HEK293T (cell line): Measurements from ENCODE around the gene CCDC15.
"Not testable (repeated sequence)": the region's sequence is repeated elsewhere in the genome, so short reads cannot be mapped to it uniquely, and the experiment has no call there.

Experiments
- CTCF ChIA-PET: fragments of 350-600 bp; formaldehyde crosslinking; extraction: SDS; loops from one replicate; lab custom pipeline; 2021; ENCODE audit warnings: antibody characterized with exemption, inconsistent platforms; lab: Yijun Ruan, JAX
- POLR2A ChIA-PET: fragments of 350-600 bp; formaldehyde crosslinking; extraction: SDS; loops from one replicate; lab custom pipeline; 2020; ENCODE audit warnings: antibody characterized with exemption, inconsistent platforms; lab: Yijun Ruan, JAX
- DNase-seq: peaks from one replicate; pipeline ENCODE4 v3.0.0; 2012; ENCODE audit warnings: mixed read lengths; ENCODE audit errors: extremely low spot score
- ARNT ChIP-seq: fragments of 450-650 bp; IDR thresholded peaks from 2 replicates; pipeline ENCODE4 v1.6.1; 2017; ENCODE audit warnings: mild to moderate bottlenecking
- BHLHE40 ChIP-seq: fragments of 450-650 bp; IDR thresholded peaks from 2 replicates; pipeline ENCODE4 v1.6.1; 2016; ENCODE audit warnings: mild to moderate bottlenecking, moderate library complexity, borderline replicate concordance
- ELF4 ChIP-seq: fragments of 450-650 bp; IDR thresholded peaks from 2 replicates; pipeline ENCODE4 v1.6.1; 2017; ENCODE audit warnings: antibody characterized with exemption
- FOXA1 ChIP-seq: fragments of 450-650 bp; IDR thresholded peaks from 2 replicates; pipeline ENCODE4 v1.6.1; 2016; ENCODE audit warnings: mild to moderate bottlenecking
- FOXK2 ChIP-seq: fragments of 450-650 bp; IDR thresholded peaks from 2 replicates; pipeline ENCODE4 v1.6.1; 2016; ENCODE audit warnings: mild to moderate bottlenecking
- FOXM1 ChIP-seq: fragments of 450-650 bp; IDR thresholded peaks from 2 replicates; pipeline ENCODE4 v1.6.1; 2017; ENCODE audit warnings: mild to moderate bottlenecking, borderline replicate concordance
- HDGF ChIP-seq: fragments of 450-650 bp; IDR thresholded peaks from 2 replicates; pipeline ENCODE4 v1.6.1; 2017; ENCODE audit warnings: antibody characterized with exemption, borderline replicate concordance
- L3MBTL2 ChIP-seq: fragments of 450-650 bp; conservative IDR thresholded peaks from 2 replicates; pipeline ENCODE4 v1.6.1; 2016; ENCODE audit warnings: mild to moderate bottlenecking
- LEF1 ChIP-seq: fragments of 450-650 bp; IDR thresholded peaks from 2 replicates; pipeline ENCODE4 v1.6.1; 2017; ENCODE audit warnings: mild to moderate bottlenecking, borderline replicate concordance
- NFRKB ChIP-seq: fragments of 450-650 bp; IDR thresholded peaks from 2 replicates; pipeline ENCODE4 v1.6.1; 2016; ENCODE audit warnings: mild to moderate bottlenecking, moderate library complexity
- PKNOX1 ChIP-seq: fragments of 450-650 bp; IDR thresholded peaks from 2 replicates; pipeline ENCODE4 v1.6.1; 2016
- SP1 ChIP-seq: fragments of 450-650 bp; IDR thresholded peaks from 2 replicates; pipeline ENCODE4 v1.6.1; 2017
- SUZ12 ChIP-seq: fragments of 450-650 bp; IDR thresholded peaks from 2 replicates; pipeline ENCODE4 v1.6.1; 2016; ENCODE audit warnings: mild to moderate bottlenecking
- TARDBP ChIP-seq: fragments of 450-650 bp; IDR thresholded peaks from 2 replicates; pipeline ENCODE4 v1.6.1; 2016
- ZNF384 ChIP-seq: fragments of 450-650 bp; IDR thresholded peaks from 2 replicates; pipeline ENCODE4 v1.6.1; 2016

Gene CCDC15

GRCh38 chr11:125055107-125055715 is 101.2 kb downstream of the CCDC15 start:
- CTCF ChIA-PET: interaction anchor here (0.6 kb wide), 1 partner anchor 796 kb away, joined by 4 read pairs; no protein-coding TSS in a partner anchor
- POLR2A ChIA-PET: no interaction called here
- no peak for TF ChIP-seq FOXM1
- TF ChIP-seq ARNT: no peak
- no peak for TF ChIP-seq ELF4
- TF ChIP-seq SUZ12: no peak
- TF ChIP-seq HDGF: no peak
- no peak for TF ChIP-seq NFRKB
- TF ChIP-seq TARDBP: no peak
- no peak for TF ChIP-seq BHLHE40
- no peak for DNase-seq

- CTCF ChIA-PET, POLR2A ChIA-PET, DNase-seq: not testable (repeated sequence)
Observed at GRCh38 chr11:125056111-125056510, 102.1 kb downstream of the CCDC15 start.

- TF ChIP-seq SUZ12 (no peak), FOXA1 (no peak), ELF4 (no peak), LEF1 (no peak), HDGF (no peak), FOXK2 (no peak), FOXM1 (no peak), TARDBP (no peak)
- ChIA-PET POLR2A (no interaction called here), CTCF (no interaction called here)
- no peak for DNase-seq
Observed at GRCh38 chr11:125056931-125057692, 103.1 kb downstream of the CCDC15 start.

GRCh38 chr11:125057693-125058016 is 103.7 kb downstream of the CCDC15 start:
- ChIA-PET POLR2A (no interaction called here), CTCF (no interaction called here)
- TF ChIP-seq L3MBTL2 (no peak), ZNF384 (no peak), SP1 (no peak), FOXK2 (no peak), PKNOX1 (no peak), LEF1 (no peak)
- no peak for DNase-seq

- POLR2A ChIA-PET: interaction anchor here (1.0 kb wide), 1 partner anchor 50 kb away, joined by 5 read pairs; the partner anchor contains the start of gene TMEM218
- TF ChIP-seq FOXK2 (no peak), NFRKB (no peak)
- peak; percentile 6 for DNase-seq
- CTCF ChIA-PET: no interaction called here
Observed at GRCh38 chr11:125061281-125061680, 107.3 kb downstream of the CCDC15 start.

GRCh38 chr11:125062218-125062930 is 108.4 kb downstream of the CCDC15 start:
- TF ChIP-seq ARNT: no peak
- TF ChIP-seq TARDBP: no peak
- peak; percentile 45; the same call in 1 of the 2 replicates for TF ChIP-seq FOXM1
- ChIA-PET CTCF (interaction anchor here (0.7 kb wide), 1 partner anchor 92 kb away, joined by 3 read pairs; no protein-coding TSS in a partner anchor), POLR2A (no interaction called here)
- DNase-seq: no peak

- TF ChIP-seq L3MBTL2 (peak; percentile 67), SP1 (no peak)
- peak; percentile 69 for DNase-seq
- ChIA-PET POLR2A (interaction anchor here (1.0 kb wide), 1 partner anchor 109 kb away, joined by 4 read pairs; the partner anchor contains the start of gene CCDC15), CTCF (interaction anchor here (0.7 to 1.3 kb wide), 2 partner anchors 20 to 91 kb away, joined by 3 read pairs; no protein-coding TSS in a partner anchor)
Observed at GRCh38 chr11:125062931-125063428, 109.0 kb downstream of the CCDC15 start, which contains the start of gene SLC37A2. Gene SLC37A2, plus strand, starts transcription at chr11:125063305. Its CDS starts 63 bp downstream, at chr11:125063368.

GRCh38 chr11:125063429-125064043 is 109.5 kb downstream of the CCDC15 start:
- ChIA-PET CTCF (interaction anchor here (0.7 to 1.3 kb wide), 2 partner anchors 19 to 91 kb away, joined by 3 read pairs; no protein-coding TSS in a partner anchor), POLR2A (interaction anchor here (1.0 kb wide), 1 partner anchor 110 kb away, joined by 4 read pairs; the partner anchor contains the start of gene CCDC15)
- no peak for TF ChIP-seq TARDBP
- TF ChIP-seq PKNOX1: no peak
- TF ChIP-seq ELF4: no peak
- no peak for TF ChIP-seq NFRKB
- TF ChIP-seq FOXK2: no peak
- TF ChIP-seq FOXM1: no peak
- DNase-seq: peak; percentile 9
